ENCODE results near the gene SLC6A20.
A peak's percentile ranks its signal among the peaks of the same experiment; 100 is the strongest.

Gene SLC6A20, protein sequence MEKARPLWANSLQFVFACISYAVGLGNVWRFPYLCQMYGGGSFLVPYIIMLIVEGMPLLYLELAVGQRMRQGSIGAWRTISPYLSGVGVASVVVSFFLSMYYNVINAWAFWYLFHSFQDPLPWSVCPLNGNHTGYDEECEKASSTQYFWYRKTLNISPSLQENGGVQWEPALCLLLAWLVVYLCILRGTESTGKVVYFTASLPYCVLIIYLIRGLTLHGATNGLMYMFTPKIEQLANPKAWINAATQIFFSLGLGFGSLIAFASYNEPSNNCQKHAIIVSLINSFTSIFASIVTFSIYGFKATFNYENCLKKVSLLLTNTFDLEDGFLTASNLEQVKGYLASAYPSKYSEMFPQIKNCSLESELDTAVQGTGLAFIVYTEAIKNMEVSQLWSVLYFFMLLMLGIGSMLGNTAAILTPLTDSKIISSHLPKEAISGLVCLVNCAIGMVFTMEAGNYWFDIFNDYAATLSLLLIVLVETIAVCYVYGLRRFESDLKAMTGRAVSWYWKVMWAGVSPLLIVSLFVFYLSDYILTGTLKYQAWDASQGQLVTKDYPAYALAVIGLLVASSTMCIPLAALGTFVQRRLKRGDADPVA

DNA sequence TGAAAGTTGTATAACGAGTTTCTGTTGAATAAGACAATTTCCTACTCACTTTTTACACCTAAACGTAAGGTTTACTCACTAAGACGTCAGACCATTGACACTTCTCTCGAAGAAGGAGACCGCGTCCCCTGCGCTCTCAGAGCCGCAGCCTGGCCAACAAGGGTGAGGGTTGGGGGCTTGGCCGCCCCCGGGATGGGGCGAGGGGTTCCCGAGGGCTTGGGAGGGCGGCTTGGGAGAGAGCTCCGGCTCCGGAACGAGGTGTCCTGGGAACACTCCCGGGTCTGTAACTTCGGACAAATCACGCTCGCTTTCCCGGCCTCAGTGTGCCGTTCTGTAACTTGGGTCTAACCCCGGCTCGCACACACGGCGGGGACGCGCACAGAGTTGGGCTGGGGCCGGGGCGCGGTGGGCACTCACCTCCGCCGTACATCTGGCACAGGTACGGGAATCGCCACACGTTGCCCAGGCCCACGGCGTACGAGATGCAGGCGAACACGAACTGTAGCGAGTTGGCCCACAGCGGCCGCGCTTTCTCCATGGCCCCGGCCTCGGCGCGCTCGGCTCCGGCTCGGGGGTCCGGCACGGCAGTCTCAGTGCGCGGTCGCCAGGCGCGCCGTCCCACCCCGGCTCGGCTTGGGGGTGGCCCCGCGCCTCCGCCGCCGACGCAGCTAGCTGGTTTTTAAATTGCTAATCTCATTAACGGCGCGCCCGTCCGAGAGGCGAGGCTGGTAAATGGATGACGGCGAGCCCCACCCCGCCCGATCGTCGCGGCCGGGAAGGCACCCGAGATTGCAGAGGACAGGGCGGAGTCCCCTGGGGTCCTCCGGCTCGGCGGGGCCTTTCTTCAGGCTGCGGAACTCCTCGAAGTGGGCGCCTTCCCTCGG is at the start of gene SLC6A20:
Gene SLC6A20 (minus strand): TSS at position 655 of the 884 bp plus-strand sequence. CDS start 117 bp downstream, at position 538.
- no peak for DNase-seq (ENCODE audit: low read depth in 2 of 2)

DNA sequence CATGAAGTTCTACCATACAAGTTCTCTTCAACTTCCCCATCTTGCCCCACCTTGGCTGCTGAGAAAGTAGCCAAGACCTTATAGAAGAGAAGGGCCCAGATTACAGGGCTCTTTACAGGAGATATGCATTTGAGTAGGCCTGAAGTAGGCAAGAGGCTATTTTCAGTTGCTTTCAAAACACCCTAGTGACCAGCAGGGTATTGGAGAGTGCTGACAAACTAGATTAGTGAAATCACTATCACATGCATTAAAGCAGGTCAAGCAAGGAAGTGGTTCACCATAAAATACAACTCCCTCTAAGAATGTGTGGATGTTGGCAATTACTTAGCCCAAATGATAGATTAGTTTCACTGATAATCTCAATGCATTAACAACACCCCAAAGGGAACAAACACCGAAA is 48.3 kb upstream of the SLC6A20 start:
- DNase-seq (ENCODE audit: low read depth in 2 of 2) = no peak

DNA sequence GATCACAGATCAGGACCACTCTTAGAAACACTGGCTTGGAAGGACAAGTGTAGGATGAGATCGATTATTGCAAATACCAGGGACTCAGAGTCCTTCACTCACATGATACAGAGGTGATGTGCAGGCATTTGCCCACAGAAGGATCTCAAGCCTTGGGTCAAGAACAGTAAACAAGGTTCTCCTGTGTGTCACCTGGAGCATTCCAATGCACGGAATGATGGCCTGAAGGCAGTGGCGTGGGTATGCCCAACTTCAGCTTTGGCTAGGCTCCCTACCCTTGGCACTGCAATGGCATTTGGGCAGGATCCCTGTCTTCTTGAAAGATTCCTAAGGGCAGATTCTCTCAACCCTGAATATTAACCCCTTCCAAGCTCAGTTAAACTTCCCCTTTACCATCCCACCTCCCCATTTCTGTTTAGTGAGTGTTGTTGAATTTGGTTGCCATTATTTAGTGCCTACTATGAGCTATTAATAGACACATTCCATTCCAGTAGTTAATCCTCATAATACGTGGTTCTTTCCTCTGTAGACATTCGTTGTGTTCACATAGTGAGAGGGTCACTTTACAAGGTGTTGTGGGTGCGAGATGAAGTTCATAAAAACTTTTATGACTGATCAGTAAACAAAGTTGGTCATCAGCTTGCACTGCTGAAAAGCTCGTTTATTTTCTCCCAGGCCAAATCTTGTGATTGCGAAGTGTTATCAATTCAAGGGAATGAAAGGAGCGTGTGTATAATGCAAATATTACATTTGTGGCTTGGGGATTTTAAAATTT is 46.7 kb upstream of the SLC6A20 start:
- DNase-seq (ENCODE audit: low read depth in 2 of 2) = no peak

DNA sequence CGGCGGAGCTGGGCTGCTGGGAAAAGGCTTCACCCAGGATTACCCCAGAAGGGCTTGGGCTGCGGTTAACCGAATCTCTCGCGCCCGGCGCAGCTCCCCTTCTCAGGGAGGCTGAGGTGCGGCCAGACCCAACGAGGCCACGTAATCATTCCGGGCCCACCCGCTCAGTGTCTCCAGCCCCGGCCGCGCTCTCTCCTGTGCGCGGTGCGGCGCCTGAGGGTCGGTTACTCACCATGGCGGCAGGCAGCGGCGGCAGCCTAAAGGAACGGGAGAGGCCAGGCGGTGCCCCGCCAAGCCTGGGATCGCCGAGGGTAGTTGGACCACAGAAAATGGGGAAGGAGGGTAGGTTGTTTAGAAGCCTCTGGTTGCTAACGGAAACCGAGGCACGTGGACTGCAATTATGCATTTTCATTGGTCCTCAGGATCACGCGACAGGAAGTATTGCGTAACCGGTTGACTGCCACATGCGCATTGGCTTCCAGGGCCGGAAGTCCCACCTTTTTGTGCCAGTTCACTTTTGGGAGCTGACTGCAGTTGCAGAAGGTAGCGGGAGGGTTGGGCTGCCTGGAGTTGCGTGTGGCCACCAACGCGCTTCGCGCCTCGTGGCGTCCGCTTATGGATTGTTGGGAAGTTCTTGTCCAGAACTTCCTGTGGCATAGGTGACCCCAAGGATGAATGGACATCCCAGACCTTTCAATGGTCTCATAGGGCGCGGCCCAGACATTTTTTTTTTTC is 45.6 kb upstream of the SLC6A20 start, which contains the start of gene LZTFL1:
Gene LZTFL1 (minus strand): TSS at position 363 of the 735 bp plus-strand sequence. CDS start 128 bp downstream, at position 235.
- DNase-seq (ENCODE audit: low read depth in 2 of 2) = peak; percentile 92

DNA sequence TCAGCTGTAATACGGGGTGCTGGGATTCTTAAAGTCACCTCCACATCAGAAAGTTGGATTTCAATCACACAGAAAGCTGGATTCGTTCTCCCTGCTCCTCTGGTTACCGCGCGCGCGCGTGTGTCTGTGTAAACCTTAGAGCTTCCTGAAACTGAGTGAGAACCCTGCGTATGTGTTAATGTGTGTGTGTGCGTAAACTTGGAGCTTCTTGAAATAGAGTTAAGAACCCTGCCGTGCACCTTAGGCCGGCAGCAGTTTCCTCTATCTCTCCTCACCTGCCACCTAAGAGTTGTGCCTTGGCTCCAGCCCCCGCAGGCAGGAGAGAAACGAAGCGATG is 45.1 kb upstream of the SLC6A20 start:
- no peak for DNase-seq (ENCODE audit: low read depth in 2 of 2)

DNA sequence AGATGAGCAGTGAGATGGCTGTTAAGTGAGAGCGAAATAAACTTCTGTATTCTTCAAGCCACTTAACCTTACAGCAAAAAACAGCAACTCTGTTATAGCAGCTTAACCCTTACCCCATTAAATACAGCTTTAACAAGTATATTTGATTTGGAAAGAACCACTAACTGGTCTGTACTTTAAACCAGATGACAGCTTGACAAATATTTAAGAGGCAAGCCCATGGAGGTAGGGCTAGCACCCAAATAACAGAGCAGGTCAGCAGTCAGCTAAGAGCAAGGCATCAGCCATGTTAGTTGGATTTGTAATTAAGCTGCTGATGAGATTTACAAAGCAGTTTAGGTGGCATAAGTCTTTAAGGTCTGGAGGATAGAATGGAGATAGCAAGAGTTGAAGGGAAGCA is 42.1 kb upstream of the SLC6A20 start:
- no peak for DNase-seq (ENCODE audit: low read depth in 2 of 2)

GRCh38 chr3:45832699-45833098 is 36.4 kb upstream of the SLC6A20 start:
- no peak for DNase-seq (ENCODE audit: low read depth in 2 of 2)

- no peak for DNase-seq (ENCODE audit: low read depth in 2 of 2)
Measured at GRCh38 chr3:45830121-45830520, 33.8 kb upstream of the SLC6A20 start.

GRCh38 chr3:45826908-45827307 is 30.6 kb upstream of the SLC6A20 start:
- DNase-seq (ENCODE audit: low read depth in 2 of 2) = no peak

GRCh38 chr3:45826321-45826720 is 30.0 kb upstream of the SLC6A20 start:
- no peak for DNase-seq (ENCODE audit: low read depth in 2 of 2)

GRCh38 chr3:45821127-45821526 is 24.8 kb upstream of the SLC6A20 start:
- no peak for DNase-seq (ENCODE audit: low read depth in 2 of 2)

- DNase-seq (ENCODE audit: low read depth in 2 of 2) = no peak
Measured at GRCh38 chr3:45819543-45819942, 23.2 kb upstream of the SLC6A20 start.

GRCh38 chr3:45817831-45818522 is 21.6 kb upstream of the SLC6A20 start:
- peak; percentile 84 to 85 for DNase-seq (ENCODE audit: low read depth in 2 of 2)

- DNase-seq (ENCODE audit: low read depth in 2 of 2) = peak in 1 of 2 experiments; percentile 4
Measured at GRCh38 chr3:45816544-45816943, 20.2 kb upstream of the SLC6A20 start.

GRCh38 chr3:45814322-45814721 is 18.0 kb upstream of the SLC6A20 start:
- no peak for DNase-seq (ENCODE audit: low read depth in 2 of 2)

DNA sequence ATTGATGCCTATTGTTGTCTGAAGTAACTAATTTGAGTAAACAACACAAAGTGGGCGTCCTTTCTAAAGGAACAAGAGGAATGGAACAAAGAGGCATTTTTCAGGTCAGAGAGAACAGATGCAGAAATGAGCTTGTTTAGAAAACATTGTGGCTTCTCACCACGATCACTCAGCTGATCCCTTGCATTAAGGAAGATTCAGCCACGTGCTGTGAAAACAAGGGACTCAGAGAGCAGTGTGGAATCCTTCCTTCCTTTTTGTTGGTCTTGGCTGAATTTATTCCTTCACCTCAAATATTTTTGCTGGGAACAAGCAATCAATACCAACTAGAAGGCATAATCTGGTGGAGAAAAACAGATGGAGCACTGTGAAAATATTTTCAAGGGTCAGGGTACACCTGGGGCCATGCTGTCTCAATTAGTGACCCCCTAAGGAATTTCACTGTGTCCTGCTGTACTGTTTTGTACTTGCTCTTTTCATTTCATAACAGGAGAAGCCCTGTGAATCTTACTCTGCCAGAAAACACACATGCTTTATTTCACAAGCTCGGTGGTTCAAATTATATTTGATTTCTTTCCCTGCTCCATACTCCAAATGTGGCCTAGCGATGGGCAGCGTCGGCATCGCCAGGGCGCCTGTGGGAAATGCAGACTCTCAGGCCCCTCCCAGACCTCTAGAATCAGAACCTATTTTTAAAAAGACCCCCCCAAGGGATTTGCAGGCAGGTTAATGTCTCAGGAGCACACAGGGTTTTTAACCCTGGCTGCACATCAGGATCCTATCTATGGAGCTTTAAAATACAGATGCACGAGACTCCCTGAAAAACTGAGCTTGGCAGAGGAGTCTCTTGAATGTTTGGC is 11.6 kb upstream of the SLC6A20 start:
- no peak for DNase-seq (ENCODE audit: low read depth in 2 of 2)

GRCh38 chr3:45807133-45807532 is 10.8 kb upstream of the SLC6A20 start:
- no peak for DNase-seq (ENCODE audit: low read depth in 2 of 2)

- no peak for DNase-seq (ENCODE audit: low read depth in 2 of 2)
Measured at GRCh38 chr3:45806072-45806471, 9.7 kb upstream of the SLC6A20 start.

- DNase-seq (ENCODE audit: low read depth in 2 of 2) = no peak
Measured at GRCh38 chr3:45803252-45803935, 7.1 kb upstream of the SLC6A20 start.
